ENCODE results near the gene KIRREL3. TPM values are rescaled to one million over a fixed set of nuclear protein-coding genes. Genes with fewer than 3 reads are reported as not detected.

The KIRREL3 gene
- total RNA-seq, 1 experiment from 2014 or later = 1.4 TPM

DNA sequence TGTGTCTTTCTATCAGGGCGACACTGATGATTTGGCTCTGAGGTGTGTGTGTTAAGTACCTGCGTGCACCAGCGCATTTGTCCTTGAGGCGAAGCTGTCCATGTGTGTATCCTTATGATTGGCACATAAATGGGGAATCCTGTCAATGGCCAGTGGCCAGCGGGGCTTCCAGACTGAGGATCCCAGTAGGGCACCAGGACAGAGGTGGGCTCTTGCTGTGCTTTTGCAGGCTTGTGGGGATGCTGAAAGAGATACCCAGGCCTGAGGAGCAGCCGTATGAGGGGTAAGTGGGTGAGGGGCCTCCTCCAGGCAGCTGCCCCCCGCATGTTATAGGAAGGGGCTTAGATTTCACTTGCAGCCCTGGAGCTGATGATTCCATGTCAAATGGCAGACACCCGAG lies 488.3 kb downstream of the KIRREL3 start:
- DNase-seq (ENCODE audit: low spot score) = no peak

DNA sequence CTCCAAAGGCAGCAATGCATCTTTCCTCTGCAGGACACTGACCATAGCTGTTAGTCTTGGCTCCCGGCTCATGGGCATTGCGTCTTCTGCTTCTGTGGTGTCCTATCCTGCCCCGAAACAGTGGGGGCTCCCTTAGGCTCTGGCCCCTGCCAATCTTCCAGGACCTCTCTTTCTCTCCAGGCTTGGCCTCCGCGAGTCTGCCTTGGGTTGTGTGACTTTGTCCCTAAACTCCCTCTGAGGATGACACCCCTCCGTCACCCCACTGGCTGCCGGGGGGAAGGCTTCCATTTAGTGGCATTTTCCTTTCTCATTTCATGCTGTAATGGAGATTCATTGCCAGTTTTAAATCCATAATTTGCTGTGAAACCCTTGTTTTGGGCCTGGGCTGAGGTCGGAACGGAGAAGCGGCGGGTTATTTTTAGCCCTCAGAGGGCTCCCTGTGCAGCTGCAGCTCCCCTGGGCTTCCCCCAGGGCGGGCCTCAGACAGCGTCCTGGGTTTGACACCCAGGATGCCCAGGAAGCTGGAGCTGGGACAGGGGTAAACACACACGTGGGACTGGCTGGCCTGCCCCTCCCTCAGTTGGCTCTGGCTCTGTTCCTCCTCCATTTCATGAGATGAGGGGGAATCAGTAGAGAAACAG lies 489.0 kb downstream of the KIRREL3 start:
- DNase-seq (ENCODE audit: low spot score) = no peak

DNA sequence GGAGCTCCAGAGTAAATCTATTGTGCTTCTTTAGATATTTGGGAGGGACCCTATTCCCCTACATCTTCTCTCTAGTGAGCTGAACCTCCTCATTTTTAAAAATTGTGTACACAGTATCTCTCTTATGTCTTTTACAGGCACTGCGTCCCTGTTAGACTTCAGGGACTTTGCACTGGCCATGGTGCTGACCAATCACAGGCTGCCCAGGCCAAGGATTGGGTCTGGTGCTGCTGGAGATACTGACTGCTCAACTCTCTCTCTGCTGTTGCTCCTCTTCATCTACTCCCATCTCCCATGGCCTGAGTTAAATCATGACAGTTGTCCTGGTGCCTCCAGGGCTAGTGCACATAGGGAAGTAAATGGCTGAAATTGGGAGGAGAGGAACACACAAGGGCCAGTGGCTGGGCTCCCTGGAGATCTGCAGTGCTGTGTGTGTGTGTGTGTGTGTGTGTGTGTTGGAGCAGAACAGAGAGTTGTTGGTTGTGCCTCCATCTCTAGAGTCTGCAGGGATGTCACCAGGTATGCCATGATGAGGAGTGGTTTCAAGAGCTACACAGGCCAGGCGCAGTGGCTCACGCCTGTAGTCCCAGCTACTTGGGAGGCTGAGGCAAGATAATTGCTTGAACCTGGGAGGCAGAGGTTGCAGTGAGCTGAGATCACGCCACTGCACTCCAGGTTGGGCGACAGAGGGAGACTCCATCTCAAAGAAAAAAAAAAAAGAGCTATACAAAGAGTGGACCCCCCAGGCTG lies 489.8 kb downstream of the KIRREL3 start:
- DNase-seq (ENCODE audit: low spot score) = no peak

DNA sequence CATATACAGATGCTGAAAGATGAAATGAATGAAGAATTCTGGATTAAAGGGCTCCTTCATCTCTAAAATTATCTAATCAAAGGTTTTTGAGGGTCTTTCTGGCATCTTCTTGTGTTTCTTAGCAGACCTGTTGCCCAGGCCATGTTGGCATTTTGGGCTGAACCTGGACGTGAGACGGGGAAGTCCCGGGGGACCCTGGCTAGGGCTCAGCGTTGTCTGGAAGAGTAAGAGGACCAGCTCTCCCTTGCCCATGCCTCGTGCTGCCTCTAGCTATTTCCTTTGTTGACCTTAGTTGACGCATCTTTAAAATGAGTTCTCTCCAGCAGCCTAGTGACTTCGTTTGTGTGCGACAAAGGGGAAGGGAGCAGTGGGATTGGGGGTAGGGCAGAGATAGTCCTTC lies 492.9 kb downstream of the KIRREL3 start:
- DNase-seq (ENCODE audit: low spot score) = no peak

DNA sequence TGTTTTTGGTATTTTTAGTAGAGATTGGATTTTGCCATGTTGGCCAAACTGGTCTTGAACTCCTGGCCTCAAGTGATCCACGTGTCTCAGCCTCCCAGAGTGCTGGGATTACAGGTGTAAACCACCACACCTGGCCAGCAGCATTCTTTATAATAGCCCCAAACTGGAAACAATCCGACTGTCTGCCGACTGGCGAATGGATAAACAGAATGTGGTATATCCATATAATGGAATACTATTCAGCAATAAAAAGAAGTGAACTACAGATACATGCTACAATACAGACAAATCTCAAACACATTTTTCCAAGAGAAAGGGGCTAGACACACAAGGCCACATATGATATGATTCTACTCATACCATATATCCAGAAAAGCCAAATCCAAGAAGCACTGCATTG lies 493.8 kb downstream of the KIRREL3 start:
- no peak for DNase-seq (ENCODE audit: low spot score)

DNA sequence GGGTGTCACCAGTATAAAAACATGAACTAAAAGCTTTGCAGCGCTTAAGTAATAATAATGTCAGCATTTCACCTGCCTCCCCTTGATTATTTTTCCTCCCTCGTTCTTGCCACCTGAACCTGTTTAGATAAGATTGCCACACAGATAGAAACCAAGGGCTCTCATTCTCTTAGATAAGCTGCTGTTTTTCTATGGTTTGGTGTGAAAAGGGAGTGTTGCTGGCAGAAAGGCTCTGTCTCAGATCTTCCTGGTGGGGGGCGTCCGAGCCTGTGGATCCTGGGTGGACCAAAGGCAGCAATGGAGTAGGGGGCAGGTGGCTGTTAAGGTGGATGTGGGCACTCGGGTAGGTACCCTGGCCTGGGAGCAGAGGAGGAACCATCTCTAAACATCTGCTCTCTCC lies 497.6 kb downstream of the KIRREL3 start:
- DNase-seq (ENCODE audit: low spot score) = no peak

DNA sequence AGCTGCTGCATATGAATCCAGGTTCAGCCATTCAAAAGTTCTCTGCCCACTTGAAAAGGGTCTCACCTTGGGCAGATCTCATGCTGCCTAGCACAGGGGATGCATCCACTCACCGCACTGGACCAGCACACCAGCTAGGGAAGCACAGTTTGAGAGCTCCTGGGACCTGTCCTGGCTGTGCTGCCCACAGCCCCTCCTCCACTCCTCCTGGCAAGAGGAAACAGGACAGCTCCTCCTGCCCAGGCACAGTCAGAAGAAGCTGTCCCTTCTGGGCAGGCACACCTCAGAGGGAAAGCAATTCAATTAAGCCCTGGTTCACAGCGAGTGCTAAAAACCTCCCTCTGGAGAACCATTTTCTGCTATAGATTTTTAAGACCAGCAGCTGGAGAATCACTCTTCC lies 498.4 kb downstream of the KIRREL3 start:
- no peak for DNase-seq (ENCODE audit: low spot score)

DNA sequence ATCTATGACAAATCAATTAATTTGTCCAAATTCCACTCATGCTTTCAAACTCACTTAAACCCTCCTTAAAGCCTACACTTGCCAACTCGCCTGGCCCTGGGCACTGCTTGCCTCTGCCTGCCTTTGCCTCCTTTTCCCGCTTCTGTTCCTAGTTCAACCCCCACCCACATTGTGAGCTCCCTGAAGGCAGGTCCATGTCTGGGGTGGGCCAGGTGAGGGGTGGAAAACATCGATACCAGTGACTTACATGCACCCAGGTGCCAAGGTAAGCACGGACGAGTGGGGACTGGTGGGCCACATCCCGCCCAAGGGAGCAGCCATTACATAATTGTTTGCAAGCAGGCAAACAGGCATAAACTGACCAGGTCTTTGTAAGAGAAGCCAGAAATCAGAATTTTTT lies 498.9 kb downstream of the KIRREL3 start:
- DNase-seq (ENCODE audit: low spot score) = no peak

DNA sequence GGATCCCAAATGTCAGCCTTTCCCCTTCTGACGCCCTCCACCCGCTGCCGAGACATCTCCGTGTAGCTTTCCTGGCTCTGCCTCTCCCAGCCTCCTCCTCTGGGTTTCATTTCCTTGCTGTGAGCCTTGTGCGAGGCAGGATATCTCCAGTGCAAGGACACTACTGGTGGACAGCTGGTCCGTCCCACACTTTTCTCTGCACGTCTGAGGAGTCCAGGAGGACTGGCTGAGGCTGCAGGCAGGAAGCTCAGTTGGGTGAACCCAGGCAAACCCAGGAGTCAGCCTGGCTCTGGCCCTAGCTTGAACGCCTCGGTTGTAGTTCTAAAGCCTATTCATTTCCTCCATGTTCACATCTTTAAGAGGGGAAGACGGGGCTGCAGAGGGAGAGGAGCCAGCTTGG lies 499.6 kb downstream of the KIRREL3 start:
- no peak for DNase-seq (ENCODE audit: low spot score)

DNA sequence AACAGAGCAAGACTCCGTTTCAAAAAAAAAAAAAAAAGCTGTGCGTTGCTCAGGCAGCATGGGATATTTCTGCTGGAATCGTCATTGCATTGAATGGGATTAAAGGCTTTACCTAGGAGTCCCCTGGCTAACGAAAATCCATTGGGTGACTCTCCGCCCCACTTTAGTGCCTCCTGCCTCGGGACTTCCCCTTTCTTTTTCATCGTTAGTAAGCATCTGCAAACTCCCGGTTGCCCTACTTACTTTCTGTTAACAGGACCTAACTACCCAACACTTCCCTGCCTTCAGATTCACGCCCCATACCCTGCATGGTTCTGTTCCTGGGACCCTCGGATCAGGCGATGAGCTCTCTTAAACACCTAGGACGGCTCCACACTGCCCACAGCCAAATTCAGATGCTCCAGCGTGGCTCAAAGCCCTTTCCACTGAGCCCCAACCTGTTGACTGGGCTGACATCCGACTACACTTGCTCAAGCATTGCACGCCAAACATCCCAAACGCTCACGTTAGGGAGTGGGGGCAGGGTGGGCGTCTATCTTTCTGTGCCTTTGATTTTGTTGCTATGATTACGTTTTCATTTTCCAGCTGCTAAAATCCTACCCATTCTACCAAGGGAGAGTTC lies 501.3 kb downstream of the KIRREL3 start:
- no peak for DNase-seq (ENCODE audit: low spot score)

DNA sequence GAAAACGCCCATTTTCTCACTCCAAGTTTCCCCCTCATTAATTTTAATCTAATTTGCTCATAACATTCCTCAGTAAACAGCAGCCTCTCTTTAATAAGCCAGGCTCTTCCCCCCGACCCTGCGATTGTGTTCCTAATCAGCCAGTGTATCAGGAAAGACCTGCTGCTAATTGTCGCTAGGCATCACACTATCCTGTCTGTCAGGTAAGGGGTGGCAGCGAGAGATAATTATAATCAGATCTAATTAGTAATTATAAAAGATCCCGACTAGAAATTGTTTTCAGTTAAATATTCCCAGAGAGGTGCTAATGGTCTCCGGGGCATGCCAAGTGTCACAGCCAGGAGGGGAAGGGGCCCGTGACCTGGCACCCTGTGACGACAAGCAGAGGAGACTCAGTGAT lies 502.3 kb downstream of the KIRREL3 start:
- DNase-seq (ENCODE audit: low spot score) = no peak

DNA sequence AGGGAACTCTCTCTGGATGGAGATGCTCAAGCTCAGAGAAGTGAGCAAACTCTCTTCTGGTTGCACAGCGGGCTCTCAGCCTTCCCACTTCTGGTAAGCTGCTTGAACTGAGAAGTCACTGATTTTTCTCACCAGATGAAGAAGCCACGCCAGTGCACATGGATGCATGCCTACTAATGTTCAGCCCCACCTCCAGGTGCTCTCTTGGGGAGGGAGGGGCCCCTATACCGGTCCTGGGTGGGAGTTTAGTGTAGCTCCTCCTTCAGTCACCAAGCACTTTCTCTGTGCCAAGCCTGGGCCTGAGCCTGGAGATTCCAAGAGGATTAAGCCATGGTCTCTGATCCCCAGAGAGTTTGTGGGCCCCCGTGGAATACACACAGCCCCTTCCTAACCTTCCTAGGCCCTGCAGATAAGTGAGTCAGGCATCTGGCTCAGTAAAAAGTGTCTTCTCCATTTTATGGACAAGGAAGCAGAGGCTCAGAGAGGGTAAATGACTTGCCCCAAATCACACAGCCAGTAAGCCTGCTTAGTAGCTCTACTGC lies 502.9 kb downstream of the KIRREL3 start:
- DNase-seq (ENCODE audit: low spot score) = no peak

DNA sequence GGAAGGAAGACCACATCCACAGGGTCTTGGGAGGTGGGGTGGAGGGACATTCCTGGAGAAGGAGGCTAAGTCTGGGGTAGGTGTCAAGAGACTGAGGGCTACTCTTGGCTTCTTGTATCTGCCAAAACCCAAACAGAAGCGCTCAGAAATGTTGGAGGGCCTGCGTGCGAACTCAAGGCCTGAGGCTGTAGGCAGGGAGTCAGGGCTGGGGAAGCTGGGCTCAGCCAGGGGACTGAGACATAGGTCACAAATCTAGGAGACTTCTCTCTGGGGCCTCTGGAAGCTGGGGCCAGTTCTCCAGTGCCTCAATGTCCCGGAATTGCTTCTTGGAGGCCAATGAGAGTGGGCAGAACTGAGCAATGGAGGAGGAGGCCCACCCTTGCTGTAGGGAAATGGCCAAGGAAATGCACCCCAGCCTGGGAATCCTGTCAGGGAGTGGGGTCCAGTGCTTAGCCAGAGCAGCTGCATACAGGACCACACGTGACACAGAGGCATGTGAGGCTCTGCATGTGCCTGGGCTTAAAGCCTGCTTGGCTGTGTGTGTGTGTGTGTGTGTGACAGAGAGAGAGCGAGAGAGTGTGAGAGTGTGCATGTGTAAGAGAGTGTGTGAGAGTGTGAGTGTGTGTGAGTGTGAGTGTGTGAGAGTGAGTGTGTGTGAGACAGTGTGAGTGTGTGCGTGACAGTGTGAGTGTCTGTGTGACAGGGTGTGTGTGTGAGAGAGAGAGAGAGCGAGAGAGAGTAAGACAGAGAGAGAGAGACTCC lies 503.8 kb downstream of the KIRREL3 start:
- no peak for DNase-seq (ENCODE audit: low spot score)

DNA sequence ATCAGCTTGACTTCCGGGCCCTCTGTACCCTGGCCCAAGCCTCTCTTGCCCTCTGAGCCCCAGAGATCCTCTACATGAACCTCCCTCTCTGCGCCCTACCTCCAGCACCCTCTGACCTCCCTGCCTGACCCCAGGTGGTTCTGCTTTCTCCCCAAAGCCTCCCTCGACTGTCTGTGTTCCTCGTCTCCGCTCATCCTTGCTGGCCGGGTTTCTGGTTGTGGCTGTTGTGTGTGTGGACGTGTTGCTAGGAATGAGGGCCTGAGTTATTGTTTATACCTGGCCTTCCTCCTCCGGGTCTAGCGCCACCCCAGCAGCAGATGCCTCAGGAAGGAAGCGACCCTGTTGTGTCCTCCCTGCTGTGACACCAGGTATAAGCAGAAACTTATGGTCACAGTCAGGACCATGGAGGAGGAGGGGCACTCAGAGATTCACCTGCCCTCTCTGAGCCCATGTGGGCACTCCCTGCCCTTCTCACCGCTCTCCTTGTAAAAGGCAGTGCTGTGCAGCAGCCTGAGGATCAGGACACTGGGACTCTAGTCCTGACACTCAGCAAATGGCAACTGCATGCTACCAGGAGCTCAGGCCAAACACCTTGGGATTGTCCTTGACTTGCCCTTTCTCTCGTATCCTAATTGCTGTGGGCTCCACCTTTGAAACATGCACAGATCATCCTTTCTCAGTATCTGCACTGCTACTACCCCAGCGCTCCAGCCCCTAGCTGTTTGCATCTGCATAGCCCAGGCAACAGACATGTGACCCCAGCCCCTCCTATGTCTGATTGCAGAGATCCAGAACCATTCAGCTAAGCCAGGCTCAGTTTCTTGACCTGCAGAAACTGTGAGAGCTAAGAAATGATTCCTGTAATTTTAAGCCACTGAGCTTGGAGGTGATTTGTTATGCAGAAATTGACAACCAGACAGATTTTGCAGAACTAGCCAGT lies 505.0 kb downstream of the KIRREL3 start:
- no peak for DNase-seq (ENCODE audit: low spot score)

DNA sequence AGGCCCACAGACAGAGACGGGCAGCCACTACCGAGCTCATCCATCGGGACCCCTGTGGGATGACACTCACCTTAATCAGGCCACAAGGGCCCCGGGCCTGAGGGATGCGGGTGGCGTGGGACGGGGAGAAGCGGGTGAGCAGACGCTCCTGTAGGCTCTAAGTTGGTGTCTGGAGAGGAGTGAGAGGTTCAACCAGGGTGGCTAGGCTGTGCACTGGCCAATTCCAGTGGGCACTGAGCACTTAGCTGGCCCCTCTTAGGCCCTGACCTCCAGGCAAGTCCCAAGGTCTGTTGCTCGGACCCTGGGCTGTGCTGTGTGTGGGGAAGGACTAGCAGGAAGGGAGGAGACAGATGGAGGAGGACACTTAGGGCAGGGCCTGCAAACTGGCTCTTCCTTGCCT lies 505.7 kb downstream of the KIRREL3 start:
- DNase-seq (ENCODE audit: low spot score) = no peak

DNA sequence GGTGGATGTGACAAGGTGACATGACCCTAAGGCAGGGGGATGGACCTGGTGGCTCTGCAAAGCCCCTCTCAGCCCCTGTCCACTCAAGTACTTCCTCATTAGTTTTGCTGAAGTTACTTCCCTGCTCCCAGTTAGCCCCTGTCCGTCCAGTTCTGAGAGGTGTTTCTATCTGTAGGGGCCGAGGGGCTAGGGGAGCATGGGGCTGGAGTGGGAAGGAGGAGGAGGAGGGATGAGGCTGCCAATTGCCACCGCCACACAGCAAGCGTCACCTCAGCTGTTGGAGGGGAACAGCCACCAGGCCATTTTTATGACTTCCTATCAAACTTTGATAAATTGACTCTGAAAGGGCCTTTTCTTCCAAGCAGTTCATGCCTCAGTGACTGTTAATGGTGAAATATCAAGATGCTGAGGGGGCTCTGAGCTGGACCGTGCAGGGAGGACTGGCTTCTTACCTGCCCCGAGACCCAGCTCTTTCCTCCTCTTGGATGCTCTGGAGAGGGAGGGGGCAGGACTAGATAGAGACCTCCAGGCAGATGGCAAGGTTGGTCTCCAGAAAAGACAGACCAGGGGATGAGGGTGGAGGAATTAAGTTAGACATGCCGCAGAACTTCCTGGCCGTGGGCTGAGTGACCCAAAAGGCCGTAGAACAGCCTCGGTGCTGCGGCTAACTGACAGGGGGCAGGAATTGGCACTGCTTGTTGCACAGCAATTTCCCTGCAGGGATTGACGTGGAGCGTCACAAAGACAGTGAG lies 508.1 kb downstream of the KIRREL3 start:
- DNase-seq (ENCODE audit: low spot score) = no peak

DNA sequence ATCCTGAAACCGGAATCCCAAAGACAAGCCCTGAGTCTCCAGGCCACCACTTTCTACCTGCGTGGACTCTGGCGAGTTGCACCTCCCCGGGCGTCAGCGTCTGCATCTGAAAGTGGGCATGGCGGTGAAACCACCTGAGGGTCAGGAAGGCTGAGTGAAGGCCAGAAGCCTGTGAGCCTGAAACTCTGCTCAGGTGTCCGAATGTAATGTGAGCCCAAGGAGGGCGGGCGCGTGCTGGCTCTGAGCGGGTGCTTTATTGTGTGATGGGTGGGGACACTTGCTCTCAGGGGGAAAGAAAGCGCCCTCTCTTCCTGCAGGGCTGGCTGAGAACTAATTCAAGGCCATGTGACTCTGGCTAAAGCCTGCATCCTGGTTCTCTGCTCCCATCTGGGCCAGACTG lies 509.5 kb downstream of the KIRREL3 start:
- DNase-seq (ENCODE audit: low spot score) = no peak

DNA sequence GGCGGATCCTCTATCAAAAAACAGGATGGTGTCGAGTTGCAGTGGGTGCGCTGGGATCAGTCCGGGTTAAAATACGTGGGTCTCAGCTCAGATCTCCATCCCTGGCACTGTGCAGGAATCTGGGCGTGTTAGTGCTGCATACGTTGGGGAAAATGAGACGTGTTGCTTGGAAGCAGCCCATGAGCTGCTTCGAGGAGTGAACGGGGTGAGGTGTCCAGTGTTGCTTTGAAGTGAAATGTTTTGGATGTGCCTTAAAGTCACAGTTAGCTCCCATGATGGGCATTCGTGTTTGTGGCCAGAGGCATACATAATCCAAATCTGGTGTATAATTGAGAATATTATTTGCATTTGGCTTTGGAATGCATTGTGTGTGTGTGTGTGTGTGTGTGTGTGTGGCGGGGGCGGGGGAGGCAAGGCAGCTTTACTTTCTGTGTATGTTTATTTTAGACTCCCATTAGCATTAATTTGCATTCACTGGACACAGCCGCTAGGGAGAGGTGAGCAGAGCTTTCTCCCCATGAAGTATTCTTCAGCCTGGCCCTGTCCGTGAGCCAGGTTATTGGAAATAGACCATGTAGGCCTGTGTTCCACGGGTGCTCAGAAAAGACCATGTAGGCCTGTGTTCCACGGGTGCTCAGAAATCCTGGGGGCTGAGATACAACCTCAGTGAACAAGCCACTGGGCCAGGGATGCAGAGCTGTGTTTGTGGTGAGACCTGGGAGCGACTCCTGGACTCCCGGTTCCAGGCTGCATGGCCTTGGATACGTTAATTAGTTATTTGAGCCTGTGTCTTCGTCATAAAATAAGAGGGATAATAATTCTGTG lies 510.5 kb downstream of the KIRREL3 start:
- no peak for DNase-seq (ENCODE audit: low spot score)

DNA sequence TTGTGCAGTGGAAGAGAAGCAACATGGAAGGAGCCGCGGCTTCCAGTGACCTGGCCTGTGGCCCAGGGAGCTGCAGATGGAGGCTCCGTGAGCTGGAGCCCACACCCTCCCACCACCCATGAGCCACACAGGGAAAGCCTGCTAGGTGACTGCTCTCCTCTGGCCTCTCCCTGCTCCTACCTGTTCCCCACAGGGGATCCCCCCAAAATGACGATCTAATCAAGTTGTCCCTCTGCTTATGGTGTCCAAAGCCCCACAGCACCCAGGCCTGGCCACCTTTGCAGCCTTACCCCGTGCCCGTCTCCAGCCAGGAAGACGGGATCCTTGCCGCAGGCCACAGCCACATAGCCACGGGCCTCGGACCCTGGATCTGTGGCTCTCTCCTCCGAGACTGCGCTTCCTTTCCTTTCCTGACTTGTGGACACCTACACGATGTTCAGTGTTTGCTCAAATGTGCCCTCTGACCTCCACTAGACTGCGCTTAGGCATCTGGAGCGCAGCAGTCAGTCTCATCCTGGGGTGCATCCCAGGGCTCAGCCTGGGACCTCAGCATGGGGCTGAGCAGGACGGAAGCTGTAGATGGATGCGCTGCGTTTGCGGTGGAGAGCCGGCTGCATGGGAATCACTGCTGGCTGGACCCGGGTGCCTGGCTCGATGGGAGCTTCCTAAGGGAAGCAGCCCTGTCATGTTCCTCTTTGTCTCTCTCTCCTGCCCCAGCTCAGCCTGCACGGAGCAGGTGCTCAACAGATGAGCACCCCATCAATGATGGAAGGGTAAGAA lies 511.8 kb downstream of the KIRREL3 start:
- no peak for DNase-seq (ENCODE audit: low spot score)

Measured in A172 (cell line).